GM21360 (cell line): ENCODE data around the gene SCAPER.
"Not testable (repeated sequence)": the region's sequence is repeated elsewhere in the genome, so short reads cannot be mapped to it uniquely, and the experiment has no call there.

Experiments used
- ATAC-seq: cut with Tn5 transposase; IDR thresholded peaks from one replicate; pipeline ENCODE4 v1.9.1; 2021; ENCODE audit warnings: mild to moderate bottlenecking, moderate library complexity; ENCODE audit not compliant: unreplicated experiment

Gene SCAPER

GRCh38 chr15:76433036-76433435, 472.1 kb downstream of the SCAPER start:
- not testable (repeated sequence) for ATAC-seq

- no peak for ATAC-seq
Observed at GRCh38 chr15:76432604-76433003, 472.5 kb downstream of the SCAPER start.

GRCh38 chr15:76431971-76432370, 473.2 kb downstream of the SCAPER start:
- ATAC-seq = no peak

GRCh38 chr15:76430711-76431110, 474.4 kb downstream of the SCAPER start:
- ATAC-seq = not testable (repeated sequence)

- ATAC-seq = no peak
Observed at GRCh38 chr15:76429661-76430060, 475.5 kb downstream of the SCAPER start.

GRCh38 chr15:76426941-76427340, 478.2 kb downstream of the SCAPER start:
- no peak for ATAC-seq

- no peak for ATAC-seq
Observed at GRCh38 chr15:76418352-76419140, 486.6 kb downstream of the SCAPER start.

GRCh38 chr15:76401285-76401684, 503.9 kb downstream of the SCAPER start:
- ATAC-seq = no peak

- ATAC-seq = no peak
Observed at GRCh38 chr15:76398317-76399104, 506.6 kb downstream of the SCAPER start.

GRCh38 chr15:76393614-76394013, 511.5 kb downstream of the SCAPER start:
- no peak for ATAC-seq

GRCh38 chr15:76391847-76392246, 513.3 kb downstream of the SCAPER start:
- no peak for ATAC-seq

- ATAC-seq = no peak
Observed at GRCh38 chr15:76391309-76391708, 513.8 kb downstream of the SCAPER start.

GRCh38 chr15:76390571-76390970, 514.6 kb downstream of the SCAPER start:
- no peak for ATAC-seq

GRCh38 chr15:76386926-76387325, 518.2 kb downstream of the SCAPER start:
- ATAC-seq = no peak

- ATAC-seq = no peak
Observed at GRCh38 chr15:76386178-76386577, 519.0 kb downstream of the SCAPER start.

GRCh38 chr15:76384409-76384808, 520.7 kb downstream of the SCAPER start:
- ATAC-seq = no peak

- ATAC-seq = no peak
Observed at GRCh38 chr15:76382987-76383728, 522.0 kb downstream of the SCAPER start.

GRCh38 chr15:76381366-76381765, 523.8 kb downstream of the SCAPER start:
- ATAC-seq = no peak

- ATAC-seq = no peak
Observed at GRCh38 chr15:76380249-76380648, 524.9 kb downstream of the SCAPER start.

GRCh38 chr15:76378691-76379090, 526.4 kb downstream of the SCAPER start:
- no peak for ATAC-seq

GRCh38 chr15:76377751-76378150, 527.4 kb downstream of the SCAPER start:
- no peak for ATAC-seq
